WERI-Rb-1 (cell line): ENCODE measurements around the gene ABCB8.
"Not testable (repeated sequence)": the region's sequence is repeated elsewhere in the genome, so short reads cannot be mapped to it uniquely, and the experiment has no call there.

Experiments
- DNase-seq: peaks from one replicate; pipeline ENCODE4 v3.0.0-alpha.2; 2020
- H3K27ac ChIP-seq: fragments of 250-450 bp; sonication (Bioruptor Pico); 2 replicates; pipeline ENCODE4 v1.5.1; 2020; ENCODE audit warnings: mild to moderate bottlenecking, moderate library complexity
- H3K27me3 ChIP-seq: fragments of 250-450 bp; sonication (Bioruptor Pico); 2 replicates; pipeline ENCODE4 v1.5.1; 2021; ENCODE audit warnings: mild to moderate bottlenecking, low read depth, moderate library complexity; ENCODE audit not compliant: insufficient read depth, severe bottlenecking
- H3K36me3 ChIP-seq: fragments of 250-450 bp; sonication (Bioruptor Pico); 2 replicates; pipeline ENCODE4 v1.5.1; 2020; ENCODE audit warnings: mild to moderate bottlenecking, moderate library complexity
- H3K4me3 ChIP-seq: 2 replicates; pipeline ENCODE4 v1.5.1; 2011; ENCODE audit warnings: low read depth, mild to moderate bottlenecking, control low read depth, low read length
- H3K9me3 ChIP-seq: fragments of 250-450 bp; sonication (Bioruptor Pico); 2 replicates; pipeline ENCODE4 v1.5.1; 2021; ENCODE audit warnings: mild to moderate bottlenecking, moderate library complexity; ENCODE audit not compliant: severe bottlenecking
- CTCF ChIP-seq: IDR thresholded peaks from 2 replicates; pipeline ENCODE4 v1.5.1; 2011; ENCODE audit warnings: low read depth, mild to moderate bottlenecking, control low read depth, inconsistent platforms, low read length

The ABCB8 gene

GRCh38 chr7:151035026-151035717 is 6.9 kb downstream of the ABCB8 start:
- H3K9me3 ChIP-seq: no peaks in the 10 kb centered on the region
- TF ChIP-seq CTCF: no peak
- no peaks in the 10 kb centered on the region for H3K27me3 ChIP-seq
- H3K4me3 ChIP-seq: no peak overlapping the region
- H3K36me3 ChIP-seq: peaks cover 9% of the 10 kb centered on the region
- no peak overlapping the region for H3K27ac ChIP-seq
- DNase-seq: no peak

- Histone ChIP-seq H3K4me3 (no peak overlapping the region), H3K27ac (no peak overlapping the region), H3K27me3 (no peaks in the 10 kb centered on the region), H3K9me3 (no peaks in the 10 kb centered on the region), H3K36me3 (peaks cover 9% of the 10 kb centered on the region)
- no peak for TF ChIP-seq CTCF
- DNase-seq: no peak
Observed at GRCh38 chr7:151035902-151036301, 7.7 kb downstream of the ABCB8 start.

- Histone ChIP-seq H3K36me3 (peaks cover 9% of the 10 kb centered on the region), H3K27me3 (no peaks in the 10 kb centered on the region), H3K4me3 (no peak overlapping the region), H3K9me3 (no peaks in the 10 kb centered on the region), H3K27ac (peak overlapping the region; percentile 24)
- peak; percentile 59 for DNase-seq
- TF ChIP-seq CTCF: no peak
Observed at GRCh38 chr7:151038951-151039849, 10.9 kb downstream of the ABCB8 start.

GRCh38 chr7:151039850-151040548 is 11.7 kb downstream of the ABCB8 start:
- TF ChIP-seq CTCF: no peak
- no peaks in the 10 kb centered on the region for H3K9me3 ChIP-seq
- no peaks in the 10 kb centered on the region for H3K27me3 ChIP-seq
- H3K36me3 ChIP-seq: peaks cover 4% of the 10 kb centered on the region
- peak overlapping the region; percentile 24 for H3K27ac ChIP-seq
- peak; percentile 56 for DNase-seq
- H3K4me3 ChIP-seq: no peak overlapping the region

GRCh38 chr7:151040616-151041375 is 12.5 kb downstream of the ABCB8 start:
- H3K27ac ChIP-seq: no peak overlapping the region
- no peak for DNase-seq
- H3K9me3 ChIP-seq: no peaks in the 10 kb centered on the region
- no peaks in the 10 kb centered on the region for H3K27me3 ChIP-seq
- peaks cover 3% of the 10 kb centered on the region; the same call in 1 of the 2 replicates for H3K36me3 ChIP-seq
- TF ChIP-seq CTCF: no peak
- no peak overlapping the region for H3K4me3 ChIP-seq

GRCh38 chr7:151043449-151043848 is 15.2 kb downstream of the ABCB8 start:
- H3K27me3 ChIP-seq, H3K4me3 ChIP-seq, DNase-seq, H3K36me3 ChIP-seq, H3K27ac ChIP-seq, H3K9me3 ChIP-seq: not testable (repeated sequence)
